T-helper 1 cell treated with Interleukin-12 subunit alpha and Interleukin-12 subunit beta and Interleukin-4 antibody, amounts not matched to agents 30 μg/mL and 1 μg/mL, for 36 hours (primary cell): ENCODE measurements around the gene LDLRAD3.

ENCODE experiments used
- H3K27ac Mint-ChIP-seq: one replicate; pipeline ENCODE4 v1.8.0; 2021; ENCODE audit warnings: mild to moderate bottlenecking, mixed read lengths
- H3K27me3 Mint-ChIP-seq: one replicate; pipeline ENCODE4 v1.8.0; 2021; ENCODE audit warnings: low read depth, mixed read lengths
- H3K36me3 Mint-ChIP-seq: one replicate; pipeline ENCODE4 v1.8.0; 2021; ENCODE audit warnings: low read depth, mixed read lengths
- H3K4me1 Mint-ChIP-seq: one replicate; pipeline ENCODE4 v1.8.0; 2021; ENCODE audit warnings: low read depth, mixed read lengths
- H3K4me3 Mint-ChIP-seq: one replicate; pipeline ENCODE4 v1.8.0; 2021; ENCODE audit warnings: mild to moderate bottlenecking, moderate library complexity, mixed read lengths
- H3K9me3 Mint-ChIP-seq: one replicate; pipeline ENCODE4 v1.8.0; 2021; ENCODE audit warnings: mixed read lengths

The LDLRAD3 gene

GRCh38 chr11:35914816-35915215 is 29.0 kb upstream of the LDLRAD3 start:
- H3K9me3 Mint-ChIP-seq, result no peaks in the 10 kb centered on the region
- no peaks in the 10 kb centered on the region for H3K36me3 Mint-ChIP-seq
- H3K4me1 Mint-ChIP-seq, result no peaks in the 10 kb centered on the region
- H3K27ac Mint-ChIP-seq, result no peak overlapping the region
- H3K4me3 Mint-ChIP-seq, result no peak overlapping the region
- H3K27me3 Mint-ChIP-seq, result peaks cover 8% of the 10 kb centered on the region

GRCh38 chr11:35916270-35916669 is 27.6 kb upstream of the LDLRAD3 start:
- Mint-ChIP-seq H3K4me1 (no peaks in the 10 kb centered on the region), H3K9me3 (no peaks in the 10 kb centered on the region), H3K27ac (no peak overlapping the region), H3K36me3 (no peaks in the 10 kb centered on the region), H3K4me3 (no peak overlapping the region), H3K27me3 (peaks cover 7% of the 10 kb centered on the region)

GRCh38 chr11:35917676-35918075 is 26.2 kb upstream of the LDLRAD3 start:
- Mint-ChIP-seq H3K27ac (no peak overlapping the region), H3K9me3 (no peaks in the 10 kb centered on the region), H3K27me3 (peaks cover 4% of the 10 kb centered on the region), H3K36me3 (no peaks in the 10 kb centered on the region), H3K4me3 (no peak overlapping the region), H3K4me1 (no peaks in the 10 kb centered on the region)

- Mint-ChIP-seq H3K36me3 (no peaks in the 10 kb centered on the region), H3K4me1 (no peaks in the 10 kb centered on the region), H3K4me3 (no peak overlapping the region), H3K9me3 (no peaks in the 10 kb centered on the region), H3K27me3 (peaks cover 4% of the 10 kb centered on the region), H3K27ac (no peak overlapping the region)
Observed at GRCh38 chr11:35918716-35919115, 25.1 kb upstream of the LDLRAD3 start.

GRCh38 chr11:35919244-35919643 is 24.6 kb upstream of the LDLRAD3 start:
- H3K4me1 Mint-ChIP-seq, result no peaks in the 10 kb centered on the region
- no peak overlapping the region for H3K27ac Mint-ChIP-seq
- no peaks in the 10 kb centered on the region for H3K36me3 Mint-ChIP-seq
- no peaks in the 10 kb centered on the region for H3K9me3 Mint-ChIP-seq
- peaks cover 4% of the 10 kb centered on the region for H3K27me3 Mint-ChIP-seq
- no peak overlapping the region for H3K4me3 Mint-ChIP-seq

- H3K4me3 Mint-ChIP-seq, result no peak overlapping the region
- H3K27ac Mint-ChIP-seq, result no peak overlapping the region
- H3K9me3 Mint-ChIP-seq, result no peaks in the 10 kb centered on the region
- no peaks in the 10 kb centered on the region for H3K4me1 Mint-ChIP-seq
- H3K27me3 Mint-ChIP-seq, result peaks cover 4% of the 10 kb centered on the region
- no peaks in the 10 kb centered on the region for H3K36me3 Mint-ChIP-seq
Observed at GRCh38 chr11:35923452-35923851, 20.4 kb upstream of the LDLRAD3 start.

GRCh38 chr11:35924811-35925210 is 19.1 kb upstream of the LDLRAD3 start:
- Mint-ChIP-seq H3K4me3 (no peak overlapping the region), H3K4me1 (no peaks in the 10 kb centered on the region), H3K9me3 (no peaks in the 10 kb centered on the region), H3K36me3 (no peaks in the 10 kb centered on the region), H3K27ac (no peak overlapping the region), H3K27me3 (no peaks in the 10 kb centered on the region)

- Mint-ChIP-seq H3K27ac (no peak overlapping the region), H3K27me3 (no peaks in the 10 kb centered on the region), H3K9me3 (no peaks in the 10 kb centered on the region), H3K4me3 (no peak overlapping the region), H3K36me3 (no peaks in the 10 kb centered on the region), H3K4me1 (no peaks in the 10 kb centered on the region)
Observed at GRCh38 chr11:35927104-35927503, 16.8 kb upstream of the LDLRAD3 start.

GRCh38 chr11:35927682-35928081 is 16.2 kb upstream of the LDLRAD3 start:
- peaks cover under 1% of the 10 kb centered on the region for H3K27me3 Mint-ChIP-seq
- no peaks in the 10 kb centered on the region for H3K4me1 Mint-ChIP-seq
- no peaks in the 10 kb centered on the region for H3K36me3 Mint-ChIP-seq
- no peak overlapping the region for H3K27ac Mint-ChIP-seq
- H3K4me3 Mint-ChIP-seq, result no peak overlapping the region
- H3K9me3 Mint-ChIP-seq, result no peaks in the 10 kb centered on the region

- Mint-ChIP-seq H3K36me3 (no peaks in the 10 kb centered on the region), H3K27ac (no peak overlapping the region), H3K27me3 (peaks cover 3% of the 10 kb centered on the region), H3K9me3 (no peaks in the 10 kb centered on the region), H3K4me3 (no peak overlapping the region), H3K4me1 (no peaks in the 10 kb centered on the region)
Observed at GRCh38 chr11:35928688-35929395, 15.0 kb upstream of the LDLRAD3 start.

- Mint-ChIP-seq H3K36me3 (no peaks in the 10 kb centered on the region), H3K4me1 (no peaks in the 10 kb centered on the region), H3K4me3 (no peak overlapping the region), H3K27ac (no peak overlapping the region), H3K9me3 (no peaks in the 10 kb centered on the region), H3K27me3 (peaks cover 3% of the 10 kb centered on the region)
Observed at GRCh38 chr11:35930466-35930865, 13.4 kb upstream of the LDLRAD3 start.

GRCh38 chr11:35932121-35932520 is 11.7 kb upstream of the LDLRAD3 start:
- H3K9me3 Mint-ChIP-seq, result no peaks in the 10 kb centered on the region
- no peak overlapping the region for H3K27ac Mint-ChIP-seq
- H3K4me1 Mint-ChIP-seq, result no peaks in the 10 kb centered on the region
- peaks cover 10% of the 10 kb centered on the region for H3K27me3 Mint-ChIP-seq
- H3K36me3 Mint-ChIP-seq, result no peaks in the 10 kb centered on the region
- H3K4me3 Mint-ChIP-seq, result no peak overlapping the region

GRCh38 chr11:35932681-35933319 is 11.1 kb upstream of the LDLRAD3 start:
- no peak overlapping the region for H3K27ac Mint-ChIP-seq
- peaks cover 10% of the 10 kb centered on the region for H3K27me3 Mint-ChIP-seq
- no peaks in the 10 kb centered on the region for H3K9me3 Mint-ChIP-seq
- H3K36me3 Mint-ChIP-seq, result no peaks in the 10 kb centered on the region
- H3K4me1 Mint-ChIP-seq, result no peaks in the 10 kb centered on the region
- no peak overlapping the region for H3K4me3 Mint-ChIP-seq

GRCh38 chr11:35933320-35933871 is 10.5 kb upstream of the LDLRAD3 start:
- Mint-ChIP-seq H3K4me1 (no peaks in the 10 kb centered on the region), H3K27me3 (peaks cover 10% of the 10 kb centered on the region), H3K36me3 (no peaks in the 10 kb centered on the region), H3K9me3 (no peaks in the 10 kb centered on the region), H3K27ac (no peak overlapping the region), H3K4me3 (no peak overlapping the region)

- no peaks in the 10 kb centered on the region for H3K36me3 Mint-ChIP-seq
- no peak overlapping the region for H3K27ac Mint-ChIP-seq
- no peak overlapping the region for H3K4me3 Mint-ChIP-seq
- no peaks in the 10 kb centered on the region for H3K4me1 Mint-ChIP-seq
- H3K27me3 Mint-ChIP-seq, result peaks cover 14% of the 10 kb centered on the region
- no peaks in the 10 kb centered on the region for H3K9me3 Mint-ChIP-seq
Observed at GRCh38 chr11:35934271-35934670, 9.6 kb upstream of the LDLRAD3 start.
